PFSK-1 (cell line): ENCODE measurements around the gene MT1E.

Source experiments
- FOXP2 ChIP-seq: optimal IDR thresholded peaks from 2 replicates; pipeline ENCODE3; 2011; ENCODE audit warnings: borderline replicate concordance, control low read depth, inconsistent platforms; ENCODE audit not compliant: insufficient read depth; ENCODE audit errors: extremely low read length, extremely low read depth
- POLR2AphosphoS5 ChIP-seq: IDR thresholded peaks from 2 replicates; pipeline ENCODE4 v1.6.1; 2012; ENCODE audit warnings: low read depth, mild to moderate bottlenecking, control low read depth, low read length, moderate library complexity
- TAF1 ChIP-seq: IDR thresholded peaks from 2 replicates; pipeline ENCODE4 v1.6.1; 2012; ENCODE audit warnings: low read length, control low read depth, borderline replicate concordance; ENCODE audit not compliant: insufficient read depth
- TF ChIP-seq, protein P1 (sequence below), 2 experiments: IDR thresholded peaks; 2 replicates each; pipeline versions ENCODE4 v1.6.1 to v1.8.0; 2011 to 2012; ENCODE audit warnings: low read depth in 2 of 2, low read length in 2 of 2, control low read depth in 1 of 2, inconsistent platforms in 1 of 2, mild to moderate bottlenecking in 1 of 2, moderate library complexity in 1 of 2; ENCODE audit not compliant: insufficient read depth in 1 of 2

DNA sequence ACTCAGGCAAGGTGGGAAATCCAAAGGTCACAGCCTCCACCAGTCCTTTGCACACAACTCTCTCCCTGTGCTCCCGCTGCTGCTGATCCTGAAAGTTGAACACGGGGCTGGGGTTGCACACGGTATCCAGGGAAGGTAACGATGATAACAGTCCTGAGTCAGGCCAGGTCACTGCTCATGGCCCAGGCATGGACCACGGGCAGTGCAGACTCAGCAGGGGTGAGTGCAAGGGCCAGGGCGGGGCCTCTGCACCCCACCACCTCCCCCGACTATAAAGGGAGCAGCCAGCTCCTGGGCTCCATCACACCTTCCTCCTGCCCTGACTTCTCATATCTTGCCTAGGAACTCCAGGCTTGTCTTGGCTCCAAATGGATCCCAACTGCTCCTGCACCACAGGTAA, 26.0 kb downstream of the MT1E start, which contains the start of gene MT1B:
- TF ChIP-seq TAF1 (no peak), POLR2AphosphoS5 (no peak), FOXP2 (no peak)
- TF ChIP-seq, protein P1, sequence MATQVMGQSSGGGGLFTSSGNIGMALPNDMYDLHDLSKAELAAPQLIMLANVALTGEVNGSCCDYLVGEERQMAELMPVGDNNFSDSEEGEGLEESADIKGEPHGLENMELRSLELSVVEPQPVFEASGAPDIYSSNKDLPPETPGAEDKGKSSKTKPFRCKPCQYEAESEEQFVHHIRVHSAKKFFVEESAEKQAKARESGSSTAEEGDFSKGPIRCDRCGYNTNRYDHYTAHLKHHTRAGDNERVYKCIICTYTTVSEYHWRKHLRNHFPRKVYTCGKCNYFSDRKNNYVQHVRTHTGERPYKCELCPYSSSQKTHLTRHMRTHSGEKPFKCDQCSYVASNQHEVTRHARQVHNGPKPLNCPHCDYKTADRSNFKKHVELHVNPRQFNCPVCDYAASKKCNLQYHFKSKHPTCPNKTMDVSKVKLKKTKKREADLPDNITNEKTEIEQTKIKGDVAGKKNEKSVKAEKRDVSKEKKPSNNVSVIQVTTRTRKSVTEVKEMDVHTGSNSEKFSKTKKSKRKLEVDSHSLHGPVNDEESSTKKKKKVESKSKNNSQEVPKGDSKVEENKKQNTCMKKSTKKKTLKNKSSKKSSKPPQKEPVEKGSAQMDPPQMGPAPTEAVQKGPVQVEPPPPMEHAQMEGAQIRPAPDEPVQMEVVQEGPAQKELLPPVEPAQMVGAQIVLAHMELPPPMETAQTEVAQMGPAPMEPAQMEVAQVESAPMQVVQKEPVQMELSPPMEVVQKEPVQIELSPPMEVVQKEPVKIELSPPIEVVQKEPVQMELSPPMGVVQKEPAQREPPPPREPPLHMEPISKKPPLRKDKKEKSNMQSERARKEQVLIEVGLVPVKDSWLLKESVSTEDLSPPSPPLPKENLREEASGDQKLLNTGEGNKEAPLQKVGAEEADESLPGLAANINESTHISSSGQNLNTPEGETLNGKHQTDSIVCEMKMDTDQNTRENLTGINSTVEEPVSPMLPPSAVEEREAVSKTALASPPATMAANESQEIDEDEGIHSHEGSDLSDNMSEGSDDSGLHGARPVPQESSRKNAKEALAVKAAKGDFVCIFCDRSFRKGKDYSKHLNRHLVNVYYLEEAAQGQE (IDR thresholded peaks at IDR 0.05; ENCODE audit: insufficient read depth in 1 of 2, low read depth in 2 of 2, low read length in 2 of 2), result no peak
